ENCODE results near the gene MROH2A. TPM values are rescaled to one million over a fixed set of nuclear protein-coding genes. Genes with fewer than 3 reads are reported as not detected.

Gene MROH2A
- total RNA-seq, 1 experiment from 2014 or later: not detected

- ChIA-PET POLR2A (no interaction called here), CTCF (interaction anchor here (1.0 to 1.8 kb wide), 2 partner anchors 26 to 428 kb away, joined by 3 to 5 read pairs; no protein-coding TSS in a partner anchor), RAD21 (ENCODE audit: low non-redundant PET in 1 of 2, low total read pairs in 2 of 2, uncharacterized antibody in 2 of 2, unreplicated experiment in 2 of 2) (no interaction called here)
- Histone ChIP-seq H3K4me1 (ENCODE audit: control insufficient read depth in 1 of 2, insufficient read depth in 2 of 2, low read length in 2 of 2) (no peaks in the 10 kb centered on the region), H4K20me1 (ENCODE audit: insufficient read depth) (no peaks in the 10 kb centered on the region; the same call in 1 of the 2 replicates), H3K36me3 (ENCODE audit: control insufficient read depth in 1 of 2, insufficient read depth in 2 of 2, low read length in 2 of 2) (peaks cover 21 to 22% of the 10 kb centered on the region in 2 experiments), H3K79me2 (ENCODE audit: insufficient read depth, low read length) (peaks cover 27% of the 10 kb centered on the region), H3K9ac (ENCODE audit: low read length) (no peak overlapping the region), H3K9me2 (ENCODE audit: insufficient read depth) (no peaks in the 10 kb centered on the region), H3K4me2 (ENCODE audit: low read length) (no peak overlapping the region), H3K9me3 (ENCODE audit: control insufficient read depth in 1 of 2, insufficient read depth in 1 of 2, low read depth in 1 of 2, low read length in 2 of 2) (no peaks in the 10 kb centered on the region), H3K27me3 (ENCODE audit: insufficient read depth, low read length) (no peaks in the 10 kb centered on the region), H3K4me3 (replicated peaks in 1 of 2; ENCODE audit: low read depth in 1 of 2, low read length in 2 of 2) (no peak overlapping the region), H2AFZ (ENCODE audit: low read depth, low read length, poor library complexity, severe bottlenecking) (no peak overlapping the region), H3K27ac (ENCODE audit: low read depth, low read length) (no peak overlapping the region)
- no peak for DNase-seq (ENCODE audit: low read depth, low spot score)
- no peak for TF ChIP-seq YY1 (IDR thresholded peaks at IDR 0.05; ENCODE audit: extremely low read depth, insufficient replicate concordance, low read depth, low read length)
- TF ChIP-seq EZH2phosphoT487 (IDR thresholded peaks at IDR 0.05; ENCODE audit: borderline replicate concordance): no peak
- no peak for TF ChIP-seq JUND (IDR thresholded peaks at IDR 0.05)
- TF ChIP-seq CBX3 (IDR thresholded peaks at IDR 0.05; ENCODE audit: low read depth): no peak
- TF ChIP-seq CTCF (IDR thresholded peaks at IDR 0.05 in 2 of 3, conservative IDR thresholded peaks at IDR 0.05 in 1 of 3; ENCODE audit: borderline replicate concordance in 1 of 3, insufficient read depth in 1 of 3, low read depth in 2 of 3, low read length in 2 of 3): no peak
- TF ChIP-seq RAD21 (IDR thresholded peaks at IDR 0.05; ENCODE audit: low read depth): no peak
- no peak for TF ChIP-seq POLR2A (IDR thresholded peaks at IDR 0.05; ENCODE audit: borderline replicate concordance, extremely low read depth, insufficient read depth, insufficient read length)
- no peak for TF ChIP-seq ZFX (IDR thresholded peaks at IDR 0.05)
- TF ChIP-seq SIN3A (IDR thresholded peaks at IDR 0.05; ENCODE audit: low read depth): no peak
- no peak for TF ChIP-seq FOSL1 (IDR thresholded peaks at IDR 0.05; ENCODE audit: low read depth)
- TF ChIP-seq CEBPB (IDR thresholded peaks at IDR 0.05; ENCODE audit: low read depth): no peak
- TF ChIP-seq ZBTB33 (IDR thresholded peaks at IDR 0.05; ENCODE audit: extremely low read depth, insufficient replicate concordance, low read length): no peak
- no peak for TF ChIP-seq TCF7L2 (IDR thresholded peaks at IDR 0.05; ENCODE audit: borderline replicate concordance, extremely low read depth, insufficient read depth, insufficient read length)
- no peak for TF ChIP-seq EZH2 (IDR thresholded peaks at IDR 0.05)
- BruUV-seq (replicated peaks): no TSS peak
- intact Hi-C loops (cut with micrococcal nuclease): loop anchor here (10.0 kb wide), 1 partner anchor 347 kb away; no protein-coding TSS in a partner anchor
- no peak for ATAC-seq
Observed at GRCh38 chr2:233831861-233832260, 53.7 kb downstream of the MROH2A start.

All from HCT116 (cell line).